Measurements from ENCODE around the gene PHLDA2.

The PHLDA2 gene

GRCh38 chr11:2896047-2896446 is 33.2 kb downstream of the PHLDA2 start:
- DNase-seq = no peak

DNA sequence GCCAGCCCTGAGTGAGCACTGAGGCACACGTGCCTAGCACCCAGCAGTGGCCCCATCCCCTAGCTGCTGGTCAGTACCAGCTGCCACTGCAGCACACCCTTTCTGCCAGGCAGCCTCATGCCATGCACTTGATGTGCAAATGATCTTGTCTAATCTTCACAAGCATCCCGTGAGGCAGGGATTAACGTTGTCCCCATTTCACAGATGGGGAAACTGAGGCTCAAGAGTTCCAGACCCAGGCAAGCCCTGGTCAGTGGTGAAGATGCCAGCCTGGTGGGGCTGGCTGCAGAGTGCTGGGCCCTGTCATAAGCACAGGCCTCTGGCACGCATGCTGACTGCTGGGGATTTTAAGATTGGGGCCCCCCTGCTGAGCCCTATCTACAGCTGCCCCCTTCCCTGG is 35.3 kb downstream of the PHLDA2 start:
- no peak for DNase-seq

GRCh38 chr11:2892967-2893528 is 36.2 kb downstream of the PHLDA2 start:
- no peak for DNase-seq

DNA sequence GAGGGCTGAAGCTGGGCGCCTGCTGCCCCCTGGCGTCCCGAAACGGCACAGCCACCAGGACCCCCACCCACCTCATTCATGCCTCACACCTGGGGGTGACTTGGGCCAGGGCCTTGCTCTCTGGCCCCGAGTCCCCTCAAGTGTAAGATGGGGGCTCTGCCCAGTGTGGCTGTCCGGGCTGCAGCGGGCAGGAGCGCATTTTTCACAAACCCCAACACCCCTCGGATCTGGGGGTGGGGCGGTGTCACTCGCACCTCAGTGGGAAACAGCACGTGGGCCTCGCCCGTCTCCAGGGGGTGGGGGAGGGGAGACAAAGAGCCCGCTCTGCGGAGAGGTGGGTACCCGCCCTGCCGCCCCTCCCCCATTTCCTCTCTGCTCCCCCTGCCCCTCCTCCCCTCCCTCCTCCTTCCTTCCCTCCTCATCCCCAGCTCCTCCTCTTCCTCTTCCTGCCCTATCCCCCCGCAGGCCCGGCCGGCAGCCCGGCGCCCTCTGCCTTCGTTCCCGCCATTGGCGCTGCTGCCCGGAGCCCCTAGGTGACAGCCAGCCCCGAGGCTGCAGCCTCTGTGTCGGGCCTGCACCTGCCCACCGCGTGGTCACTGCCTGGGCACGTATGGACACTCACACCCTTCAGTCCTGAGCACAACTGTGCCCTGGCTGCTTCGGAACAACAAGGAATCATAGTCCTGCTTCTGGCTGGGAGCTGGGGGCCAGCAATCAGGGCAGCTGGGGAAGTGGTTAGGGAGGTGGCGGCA is 36.8 kb downstream of the PHLDA2 start:
- peak; percentile 48 for DNase-seq

GRCh38 chr11:2891326-2892214 is 37.6 kb downstream of the PHLDA2 start:
- DNase-seq = peak; percentile 19

GRCh38 chr11:2890466-2891294 is 38.5 kb downstream of the PHLDA2 start:
- DNase-seq = no peak

GRCh38 chr11:2889362-2890273 is 39.6 kb downstream of the PHLDA2 start:
- no peak for DNase-seq

DNA sequence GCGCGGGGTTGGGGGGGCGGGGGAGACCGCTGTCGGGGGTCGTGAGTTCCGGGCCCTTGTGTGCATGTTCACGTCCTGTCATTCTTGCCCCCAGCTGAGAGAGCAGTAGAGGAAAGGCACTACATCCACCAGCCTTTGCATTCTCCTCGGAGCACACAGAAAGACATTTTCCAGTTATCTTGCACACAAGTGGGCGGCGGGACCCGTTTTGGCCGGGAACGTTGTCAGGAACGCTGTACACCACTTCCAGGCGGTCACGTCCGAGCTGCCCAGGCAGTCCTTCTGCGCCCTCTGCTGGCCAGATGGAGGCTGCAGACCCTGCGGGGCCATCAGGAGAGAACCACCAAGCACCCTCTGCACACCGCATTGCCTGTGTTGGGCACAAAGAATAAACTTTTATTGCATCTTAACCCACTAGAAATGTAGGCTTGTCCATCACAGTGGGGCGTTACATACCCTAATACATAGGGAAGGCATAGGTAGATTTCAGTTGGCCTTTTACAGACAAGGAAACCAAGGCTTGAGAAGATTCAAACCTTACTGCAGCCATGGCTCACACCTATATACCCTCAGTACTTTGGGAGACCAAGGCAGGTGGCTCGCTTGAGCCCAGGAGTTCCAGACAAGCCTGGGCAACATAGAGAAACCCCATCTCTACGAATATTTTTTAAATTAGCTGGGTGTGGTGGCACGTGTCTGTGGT is 40.8 kb downstream of the PHLDA2 start:
- DNase-seq = peak; percentile 25

DNA sequence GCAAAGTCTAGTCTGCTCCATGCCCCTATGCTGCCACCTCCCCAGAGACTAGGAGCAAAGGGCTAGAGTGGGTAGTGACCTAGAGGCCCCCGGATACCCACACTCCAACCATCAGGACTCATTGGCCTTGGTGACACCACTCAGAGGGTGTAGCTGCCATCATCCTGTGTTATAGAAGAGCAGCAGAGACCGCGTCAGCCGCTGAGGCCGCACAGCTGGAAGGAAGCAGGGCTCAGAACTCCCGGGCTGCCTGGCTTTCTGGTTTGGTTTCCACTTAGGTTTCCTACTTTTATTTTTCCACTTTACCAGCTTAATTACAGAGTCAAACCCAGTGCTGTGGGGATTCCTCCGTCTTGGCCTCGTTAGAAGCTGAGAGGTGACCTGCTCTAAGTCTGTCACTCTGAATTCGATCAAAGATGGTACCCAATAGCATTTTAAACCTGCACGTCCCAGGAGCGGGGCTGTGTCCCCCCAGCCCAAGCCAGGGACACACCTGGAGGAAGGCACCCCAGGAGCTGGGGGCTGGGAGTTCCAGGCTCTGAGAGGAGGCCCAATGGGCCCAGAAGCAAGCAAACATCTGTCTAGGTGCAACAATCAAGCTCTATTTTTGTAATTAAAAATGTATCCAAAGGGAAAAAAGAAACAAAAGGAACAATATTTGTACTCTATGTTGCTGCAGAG is 41.6 kb downstream of the PHLDA2 start:
- DNase-seq = no peak

DNA sequence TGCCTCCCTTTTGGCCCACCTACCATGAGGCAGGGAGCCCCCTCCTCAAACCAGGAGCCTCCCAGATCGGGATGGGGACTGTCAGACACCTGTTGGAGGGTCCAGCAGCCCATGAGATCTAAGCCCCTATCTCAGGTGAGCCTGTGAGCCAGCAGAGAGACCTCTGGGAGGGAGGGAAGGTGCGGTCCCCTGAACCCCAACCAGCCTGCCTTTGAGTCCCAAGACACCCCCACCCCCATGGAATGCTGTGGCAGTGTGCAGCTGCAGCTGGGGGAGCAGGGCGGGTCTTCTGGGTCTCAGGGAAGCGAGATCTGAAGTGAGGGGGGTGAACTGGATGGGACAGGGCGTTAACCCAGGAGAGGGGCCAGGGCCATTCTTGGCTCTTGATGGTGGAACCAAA is 42.3 kb downstream of the PHLDA2 start:
- no peak for DNase-seq

- no peak for DNase-seq
Observed at GRCh38 chr11:2886191-2886894, 42.9 kb downstream of the PHLDA2 start.

DNA sequence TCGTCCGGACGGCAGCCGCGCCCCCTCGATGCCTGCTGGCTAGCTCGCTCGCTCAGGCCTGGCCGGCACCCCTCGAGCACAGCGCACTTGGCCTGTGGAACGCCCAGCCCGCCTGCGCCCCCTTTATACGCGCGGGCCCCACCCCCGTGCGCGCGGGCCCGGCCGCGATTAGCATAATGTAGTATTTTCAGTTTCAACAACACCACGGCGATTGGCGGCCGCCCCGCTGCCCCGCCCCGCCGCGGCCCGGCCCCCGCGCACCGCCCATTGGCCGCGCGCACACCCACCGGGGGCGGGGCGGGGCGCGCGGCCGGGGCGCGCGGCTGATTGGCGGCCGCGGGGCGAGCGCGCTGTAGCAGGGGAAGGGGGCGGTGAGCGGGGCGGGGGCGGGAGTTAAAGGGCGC is 43.5 kb downstream of the PHLDA2 start, which contains the start of gene CDKN1C:
Gene CDKN1C (minus strand): TSS at position 98 of the 404 bp plus-strand sequence. CDS start 319 bp downstream, outside the sequence.
- no peak for DNase-seq

- no peak for DNase-seq
Observed at GRCh38 chr11:2885017-2885677, 44.1 kb downstream of the PHLDA2 start.

- no peak for DNase-seq
Observed at GRCh38 chr11:2883979-2884815, 45.0 kb downstream of the PHLDA2 start.

DNA sequence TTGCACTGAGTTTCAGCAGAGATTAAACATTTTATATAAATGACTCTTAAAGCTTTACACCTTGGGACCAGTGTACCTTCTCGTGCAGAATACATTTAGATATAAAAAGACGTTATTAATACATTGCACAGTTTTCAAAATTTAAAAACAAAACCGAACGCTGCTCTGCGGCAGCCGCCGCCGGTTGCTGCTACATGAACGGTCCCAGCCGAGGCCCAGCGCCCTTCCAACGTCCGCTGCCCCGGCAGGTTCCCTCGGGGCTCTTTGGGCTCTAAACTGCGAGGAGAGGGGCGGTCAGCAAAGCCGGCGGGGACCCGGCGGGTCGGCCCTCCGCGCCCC is 45.6 kb downstream of the PHLDA2 start:
- no peak for DNase-seq

GRCh38 chr11:2882396-2883110 is 46.7 kb downstream of the PHLDA2 start:
- no peak for DNase-seq

GRCh38 chr11:2881981-2882375 is 47.2 kb downstream of the PHLDA2 start:
- DNase-seq = no peak

Measured in DMS79 (cell line).